ENCODE data around the gene TAS2R46. TPM values are rescaled to one million over a fixed set of nuclear protein-coding genes. Genes with fewer than 3 reads are reported as not detected.

The TAS2R46 gene
- total RNA-seq, 1 experiment from 2014 or later: 0.46 TPM

DNA sequence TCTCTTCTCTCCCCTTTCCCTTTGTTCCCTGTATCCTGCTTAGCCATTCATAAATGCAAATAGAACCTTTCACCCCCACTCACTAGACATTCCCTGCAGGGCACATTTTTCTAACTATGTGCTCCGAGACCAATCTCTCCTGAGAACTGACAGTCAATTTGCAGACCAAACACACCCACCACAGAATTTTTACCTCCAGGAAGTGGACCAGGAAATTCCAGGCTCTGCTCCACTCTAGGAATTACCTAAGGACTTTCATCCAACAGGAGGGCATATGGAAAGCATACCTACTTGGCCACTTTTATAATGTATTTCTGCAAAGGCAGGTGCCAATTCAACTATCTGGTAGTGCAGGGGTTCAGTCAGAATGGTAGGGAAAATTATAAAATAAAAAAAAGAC is 8.9 kb upstream of the TAS2R46 start:
- in situ Hi-C loops (cut with HindIII; ENCODE audit: low pct_unique_long_range_greater_than_20kb, low sequenced_read_pairs): no loop called here
- Histone ChIP-seq H3K27me3 (ENCODE audit: control insufficient read depth, insufficient read depth, low read length) (no peaks in the 10 kb centered on the region), H3K4me1 (ENCODE audit: control insufficient read depth, insufficient read depth, low read length) (no peaks in the 10 kb centered on the region), H3K4me3 (ENCODE audit: low read depth in 2 of 2, low read length in 2 of 2) (no peak overlapping the region), H3K9me3 (ENCODE audit: control insufficient read depth, insufficient read depth, low read depth, low read length) (no peaks in the 10 kb centered on the region), H3K36me3 (ENCODE audit: control insufficient read depth, insufficient read depth, low read length) (no peaks in the 10 kb centered on the region), H3K27ac (ENCODE audit: low read length) (no peak overlapping the region)
- ChIA-PET POLR2A (no interaction called here), CTCF (no interaction called here)
- TF ChIP-seq POLR2AphosphoS5 (IDR thresholded peaks at IDR 0.05; ENCODE audit: low read depth, low read length) (no peak), SIN3A (IDR thresholded peaks at IDR 0.05; ENCODE audit: borderline replicate concordance, insufficient read depth, low read depth, low read length) (no peak), TCF7L2 (IDR thresholded peaks at IDR 0.05; ENCODE audit: low read depth, low read length) (no peak)
- TF ChIP-seq, protein P1, sequence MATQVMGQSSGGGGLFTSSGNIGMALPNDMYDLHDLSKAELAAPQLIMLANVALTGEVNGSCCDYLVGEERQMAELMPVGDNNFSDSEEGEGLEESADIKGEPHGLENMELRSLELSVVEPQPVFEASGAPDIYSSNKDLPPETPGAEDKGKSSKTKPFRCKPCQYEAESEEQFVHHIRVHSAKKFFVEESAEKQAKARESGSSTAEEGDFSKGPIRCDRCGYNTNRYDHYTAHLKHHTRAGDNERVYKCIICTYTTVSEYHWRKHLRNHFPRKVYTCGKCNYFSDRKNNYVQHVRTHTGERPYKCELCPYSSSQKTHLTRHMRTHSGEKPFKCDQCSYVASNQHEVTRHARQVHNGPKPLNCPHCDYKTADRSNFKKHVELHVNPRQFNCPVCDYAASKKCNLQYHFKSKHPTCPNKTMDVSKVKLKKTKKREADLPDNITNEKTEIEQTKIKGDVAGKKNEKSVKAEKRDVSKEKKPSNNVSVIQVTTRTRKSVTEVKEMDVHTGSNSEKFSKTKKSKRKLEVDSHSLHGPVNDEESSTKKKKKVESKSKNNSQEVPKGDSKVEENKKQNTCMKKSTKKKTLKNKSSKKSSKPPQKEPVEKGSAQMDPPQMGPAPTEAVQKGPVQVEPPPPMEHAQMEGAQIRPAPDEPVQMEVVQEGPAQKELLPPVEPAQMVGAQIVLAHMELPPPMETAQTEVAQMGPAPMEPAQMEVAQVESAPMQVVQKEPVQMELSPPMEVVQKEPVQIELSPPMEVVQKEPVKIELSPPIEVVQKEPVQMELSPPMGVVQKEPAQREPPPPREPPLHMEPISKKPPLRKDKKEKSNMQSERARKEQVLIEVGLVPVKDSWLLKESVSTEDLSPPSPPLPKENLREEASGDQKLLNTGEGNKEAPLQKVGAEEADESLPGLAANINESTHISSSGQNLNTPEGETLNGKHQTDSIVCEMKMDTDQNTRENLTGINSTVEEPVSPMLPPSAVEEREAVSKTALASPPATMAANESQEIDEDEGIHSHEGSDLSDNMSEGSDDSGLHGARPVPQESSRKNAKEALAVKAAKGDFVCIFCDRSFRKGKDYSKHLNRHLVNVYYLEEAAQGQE (IDR thresholded peaks at IDR 0.05; ENCODE audit: insufficient read depth in 1 of 2, low read depth in 2 of 2, low read length in 1 of 2): no peak
- TF ChIP-seq, protein P2, sequence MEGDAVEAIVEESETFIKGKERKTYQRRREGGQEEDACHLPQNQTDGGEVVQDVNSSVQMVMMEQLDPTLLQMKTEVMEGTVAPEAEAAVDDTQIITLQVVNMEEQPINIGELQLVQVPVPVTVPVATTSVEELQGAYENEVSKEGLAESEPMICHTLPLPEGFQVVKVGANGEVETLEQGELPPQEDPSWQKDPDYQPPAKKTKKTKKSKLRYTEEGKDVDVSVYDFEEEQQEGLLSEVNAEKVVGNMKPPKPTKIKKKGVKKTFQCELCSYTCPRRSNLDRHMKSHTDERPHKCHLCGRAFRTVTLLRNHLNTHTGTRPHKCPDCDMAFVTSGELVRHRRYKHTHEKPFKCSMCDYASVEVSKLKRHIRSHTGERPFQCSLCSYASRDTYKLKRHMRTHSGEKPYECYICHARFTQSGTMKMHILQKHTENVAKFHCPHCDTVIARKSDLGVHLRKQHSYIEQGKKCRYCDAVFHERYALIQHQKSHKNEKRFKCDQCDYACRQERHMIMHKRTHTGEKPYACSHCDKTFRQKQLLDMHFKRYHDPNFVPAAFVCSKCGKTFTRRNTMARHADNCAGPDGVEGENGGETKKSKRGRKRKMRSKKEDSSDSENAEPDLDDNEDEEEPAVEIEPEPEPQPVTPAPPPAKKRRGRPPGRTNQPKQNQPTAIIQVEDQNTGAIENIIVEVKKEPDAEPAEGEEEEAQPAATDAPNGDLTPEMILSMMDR (IDR thresholded peaks at IDR 0.05): no peak
- no peak for DNase-seq (ENCODE audit: low read depth, low spot score)
- BruUV-seq (replicated peaks): no TSS peak
- intact Hi-C loops (cut with micrococcal nuclease; ENCODE audit: unreplicated experiment): no loop called here
- ATAC-seq: no peak

DNA sequence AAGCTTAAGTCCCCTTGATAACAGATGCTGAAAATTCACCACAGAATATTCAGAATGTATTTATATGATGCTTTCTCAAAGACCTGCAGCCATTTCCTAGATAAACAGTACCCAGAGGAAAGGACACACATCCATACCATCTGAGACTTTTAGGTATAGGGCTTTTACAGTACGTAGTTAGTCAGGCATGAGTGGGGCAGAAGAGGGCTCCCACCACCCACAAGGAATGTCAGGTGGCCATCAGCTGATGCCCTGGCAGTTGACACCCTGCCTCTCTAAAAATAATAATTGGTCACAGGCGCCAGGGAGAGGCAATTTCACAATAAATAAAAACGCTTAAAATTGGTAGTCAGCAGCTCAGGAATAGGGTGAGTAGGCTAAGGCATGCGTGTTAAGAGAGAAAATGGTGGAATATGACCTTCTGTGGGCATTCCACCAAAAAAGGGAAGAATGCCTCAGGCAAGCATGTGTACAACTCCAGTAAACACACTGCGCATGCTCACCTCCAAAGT is 7.8 kb upstream of the TAS2R46 start:
- H3K27me3 ChIP-seq (ENCODE audit: control insufficient read depth, insufficient read depth, low read length): no peaks in the 10 kb centered on the region
- no TSS peak for BruUV-seq (replicated peaks)
- H3K36me3 ChIP-seq (ENCODE audit: control insufficient read depth, insufficient read depth, low read length): no peaks in the 10 kb centered on the region
- POLR2A ChIA-PET: no interaction called here
- CTCF ChIA-PET: no interaction called here
- TF ChIP-seq, protein P1 (IDR thresholded peaks at IDR 0.05; ENCODE audit: insufficient read depth in 1 of 2, low read depth in 2 of 2, low read length in 1 of 2): no peak
- TF ChIP-seq, protein P2 (IDR thresholded peaks at IDR 0.05): no peak
- no peaks in the 10 kb centered on the region for H3K4me1 ChIP-seq (ENCODE audit: control insufficient read depth, insufficient read depth, low read length)
- no peak overlapping the region for H3K4me3 ChIP-seq (ENCODE audit: low read depth in 2 of 2, low read length in 2 of 2)
- no peak for ATAC-seq
- in situ Hi-C loops (cut with HindIII; ENCODE audit: low pct_unique_long_range_greater_than_20kb, low sequenced_read_pairs): no loop called here
- DNase-seq (ENCODE audit: low read depth, low spot score): no peak
- H3K27ac ChIP-seq (ENCODE audit: low read length): no peak overlapping the region
- H3K9me3 ChIP-seq (ENCODE audit: control insufficient read depth, insufficient read depth, low read depth, low read length): no peaks in the 10 kb centered on the region
- intact Hi-C loops (cut with micrococcal nuclease; ENCODE audit: unreplicated experiment): no loop called here
